Measurements from ENCODE around the gene MXI1.

- TF ChIP-seq POLR2A (IDR thresholded peaks at IDR 0.05) (no peak), POLR2AphosphoS5 (IDR thresholded peaks at IDR 0.05) (no peak), CTCF (IDR thresholded peaks at IDR 0.05 in 8 of 11, conservative IDR thresholded peaks at IDR 0.05 in 3 of 11) (no peak)
These were observed 3.6 kb upstream of the MXI1 start for GRCh38 chr10:110203500-110204455.
